GM23338 (cell line): ENCODE data around the gene WIPI1. TPM values are rescaled to one million over a fixed set of nuclear protein-coding genes. Genes with fewer than 3 reads are reported as not detected.

Experiments used
- CREB1 ChIP-seq: fragments of 250-450 bp; sonication (Bioruptor Pico); IDR thresholded peaks from 2 replicates; pipeline ENCODE4 v1.5.0; 2020; ENCODE audit warnings: low read depth, mild to moderate bottlenecking, moderate library complexity
- EZH2 ChIP-seq: fragments of 200-600 bp; sonication (generic); IDR thresholded peaks from one replicate; pipeline ENCODE4 v1.8.0; 2017; ENCODE audit warnings: antibody characterized with exemption, mild to moderate bottlenecking, low read depth; ENCODE audit not compliant: unreplicated experiment
- EZH2phosphoT487 ChIP-seq: fragments of 200-600 bp; sonication (generic); IDR thresholded peaks from one replicate; pipeline ENCODE4 v1.8.1; 2018; ENCODE audit warnings: antibody characterized with exemption; ENCODE audit not compliant: unreplicated experiment
- JUNB ChIP-seq: IDR thresholded peaks from one replicate; pipeline ENCODE4 v1.6.1; 2016; ENCODE audit warnings: antibody characterized with exemption; ENCODE audit not compliant: unreplicated experiment
- NANOG ChIP-seq: IDR thresholded peaks from 2 replicates; pipeline ENCODE4 v1.6.1; 2016; ENCODE audit warnings: antibody characterized with exemption, borderline replicate concordance
- STAT1 ChIP-seq: IDR thresholded peaks from one replicate; pipeline ENCODE4 v1.6.1; 2016; ENCODE audit warnings: antibody characterized with exemption; ENCODE audit not compliant: unreplicated experiment
- ZNF331 ChIP-seq: fragments of 250-450 bp; sonication (Bioruptor Pico); IDR thresholded peaks from 2 replicates; pipeline ENCODE4 v1.5.0; 2020; ENCODE audit warnings: low read depth, mild to moderate bottlenecking, moderate library complexity
- polyA plus RNA-seq: library from polyadenylated mRNA; unstranded; fragments of >200 nt; fragmentation: Nextera tagmentation; extraction: Ambion mirVana; gene quantifications from 2 replicates; pipeline ENCODE4 v1.2.1, GENCODE V29; 2016
- total RNA-seq: library from RNA; depleted of rRNA; stranded (reverse); fragments of >200 nt; shearing (Covaris generic); gene quantifications from 2 replicates; pipeline ENCODE4 v1.2.3, GENCODE V29; 2014
- TF ChIP-seq, protein P1 (sequence below): fragments of 250-450 bp; sonication (Bioruptor Pico); IDR thresholded peaks from 2 replicates; pipeline ENCODE4 v1.5.0; 2020; ENCODE audit warnings: mild to moderate bottlenecking, moderate library complexity
- TF ChIP-seq, protein P2 (sequence below): IDR thresholded peaks from one replicate; pipeline ENCODE4 v1.6.1; 2018; ENCODE audit warnings: antibody characterized with exemption; ENCODE audit not compliant: unreplicated experiment
- TF ChIP-seq, protein P3 (sequence below): IDR thresholded peaks from 2 replicates; pipeline ENCODE4 v1.6.1; 2016; ENCODE audit warnings: antibody characterized with exemption
- TF ChIP-seq, protein P4 (sequence below), 2 experiments: fragments of 200-600 bp in 1 of 2; sonication (generic) in 1 of 2; conservative IDR thresholded peaks; 2 replicates each; pipeline versions ENCODE4 v1.5.1 to v1.6.1; 2016 to 2017; ENCODE audit warnings: antibody characterized with exemption in 2 of 2, low read depth in 2 of 2, mild to moderate bottlenecking in 2 of 2, moderate library complexity in 1 of 2

Gene WIPI1
- total and polyA plus RNA-seq, 2 experiments from 2014 or later: 24.1 to 29.3 TPM

DNA sequence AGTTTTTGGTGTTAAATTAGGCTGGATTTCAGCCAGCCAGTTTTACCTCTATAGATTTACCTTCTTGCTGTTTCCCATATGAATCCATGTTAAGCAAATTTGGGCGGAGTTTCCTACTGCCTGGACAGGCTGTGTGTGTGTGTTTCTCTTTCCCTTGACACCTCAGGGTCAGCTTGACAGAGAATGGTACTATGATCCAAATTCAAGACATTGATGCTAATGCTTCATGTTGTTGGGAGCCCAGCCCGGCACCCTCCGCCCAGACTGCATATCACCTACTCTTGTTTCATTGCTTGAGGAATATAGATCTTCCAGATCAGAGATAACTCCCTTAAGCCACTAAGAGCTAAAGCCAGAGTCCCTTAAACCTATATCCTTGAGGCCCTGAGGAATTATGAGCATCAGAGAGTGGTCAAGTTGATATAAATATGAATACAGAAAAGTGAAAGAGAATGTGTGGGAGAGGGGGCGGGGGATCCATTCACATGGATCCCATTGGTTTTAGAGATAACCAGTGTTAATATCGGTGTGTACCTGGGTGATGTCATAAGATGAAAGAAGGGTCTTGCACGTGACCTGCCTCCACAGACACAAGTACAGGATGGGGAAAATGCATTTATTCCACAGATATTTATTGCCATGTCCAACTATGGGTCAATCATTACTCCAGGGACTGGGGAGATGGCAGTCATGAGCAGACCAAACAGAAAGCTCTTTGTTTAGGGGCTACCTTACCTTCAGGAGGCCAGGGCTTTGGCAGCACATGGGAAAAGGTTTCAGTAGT is 69.7 kb downstream of the WIPI1 start (continued):
- TF ChIP-seq, protein P1, sequence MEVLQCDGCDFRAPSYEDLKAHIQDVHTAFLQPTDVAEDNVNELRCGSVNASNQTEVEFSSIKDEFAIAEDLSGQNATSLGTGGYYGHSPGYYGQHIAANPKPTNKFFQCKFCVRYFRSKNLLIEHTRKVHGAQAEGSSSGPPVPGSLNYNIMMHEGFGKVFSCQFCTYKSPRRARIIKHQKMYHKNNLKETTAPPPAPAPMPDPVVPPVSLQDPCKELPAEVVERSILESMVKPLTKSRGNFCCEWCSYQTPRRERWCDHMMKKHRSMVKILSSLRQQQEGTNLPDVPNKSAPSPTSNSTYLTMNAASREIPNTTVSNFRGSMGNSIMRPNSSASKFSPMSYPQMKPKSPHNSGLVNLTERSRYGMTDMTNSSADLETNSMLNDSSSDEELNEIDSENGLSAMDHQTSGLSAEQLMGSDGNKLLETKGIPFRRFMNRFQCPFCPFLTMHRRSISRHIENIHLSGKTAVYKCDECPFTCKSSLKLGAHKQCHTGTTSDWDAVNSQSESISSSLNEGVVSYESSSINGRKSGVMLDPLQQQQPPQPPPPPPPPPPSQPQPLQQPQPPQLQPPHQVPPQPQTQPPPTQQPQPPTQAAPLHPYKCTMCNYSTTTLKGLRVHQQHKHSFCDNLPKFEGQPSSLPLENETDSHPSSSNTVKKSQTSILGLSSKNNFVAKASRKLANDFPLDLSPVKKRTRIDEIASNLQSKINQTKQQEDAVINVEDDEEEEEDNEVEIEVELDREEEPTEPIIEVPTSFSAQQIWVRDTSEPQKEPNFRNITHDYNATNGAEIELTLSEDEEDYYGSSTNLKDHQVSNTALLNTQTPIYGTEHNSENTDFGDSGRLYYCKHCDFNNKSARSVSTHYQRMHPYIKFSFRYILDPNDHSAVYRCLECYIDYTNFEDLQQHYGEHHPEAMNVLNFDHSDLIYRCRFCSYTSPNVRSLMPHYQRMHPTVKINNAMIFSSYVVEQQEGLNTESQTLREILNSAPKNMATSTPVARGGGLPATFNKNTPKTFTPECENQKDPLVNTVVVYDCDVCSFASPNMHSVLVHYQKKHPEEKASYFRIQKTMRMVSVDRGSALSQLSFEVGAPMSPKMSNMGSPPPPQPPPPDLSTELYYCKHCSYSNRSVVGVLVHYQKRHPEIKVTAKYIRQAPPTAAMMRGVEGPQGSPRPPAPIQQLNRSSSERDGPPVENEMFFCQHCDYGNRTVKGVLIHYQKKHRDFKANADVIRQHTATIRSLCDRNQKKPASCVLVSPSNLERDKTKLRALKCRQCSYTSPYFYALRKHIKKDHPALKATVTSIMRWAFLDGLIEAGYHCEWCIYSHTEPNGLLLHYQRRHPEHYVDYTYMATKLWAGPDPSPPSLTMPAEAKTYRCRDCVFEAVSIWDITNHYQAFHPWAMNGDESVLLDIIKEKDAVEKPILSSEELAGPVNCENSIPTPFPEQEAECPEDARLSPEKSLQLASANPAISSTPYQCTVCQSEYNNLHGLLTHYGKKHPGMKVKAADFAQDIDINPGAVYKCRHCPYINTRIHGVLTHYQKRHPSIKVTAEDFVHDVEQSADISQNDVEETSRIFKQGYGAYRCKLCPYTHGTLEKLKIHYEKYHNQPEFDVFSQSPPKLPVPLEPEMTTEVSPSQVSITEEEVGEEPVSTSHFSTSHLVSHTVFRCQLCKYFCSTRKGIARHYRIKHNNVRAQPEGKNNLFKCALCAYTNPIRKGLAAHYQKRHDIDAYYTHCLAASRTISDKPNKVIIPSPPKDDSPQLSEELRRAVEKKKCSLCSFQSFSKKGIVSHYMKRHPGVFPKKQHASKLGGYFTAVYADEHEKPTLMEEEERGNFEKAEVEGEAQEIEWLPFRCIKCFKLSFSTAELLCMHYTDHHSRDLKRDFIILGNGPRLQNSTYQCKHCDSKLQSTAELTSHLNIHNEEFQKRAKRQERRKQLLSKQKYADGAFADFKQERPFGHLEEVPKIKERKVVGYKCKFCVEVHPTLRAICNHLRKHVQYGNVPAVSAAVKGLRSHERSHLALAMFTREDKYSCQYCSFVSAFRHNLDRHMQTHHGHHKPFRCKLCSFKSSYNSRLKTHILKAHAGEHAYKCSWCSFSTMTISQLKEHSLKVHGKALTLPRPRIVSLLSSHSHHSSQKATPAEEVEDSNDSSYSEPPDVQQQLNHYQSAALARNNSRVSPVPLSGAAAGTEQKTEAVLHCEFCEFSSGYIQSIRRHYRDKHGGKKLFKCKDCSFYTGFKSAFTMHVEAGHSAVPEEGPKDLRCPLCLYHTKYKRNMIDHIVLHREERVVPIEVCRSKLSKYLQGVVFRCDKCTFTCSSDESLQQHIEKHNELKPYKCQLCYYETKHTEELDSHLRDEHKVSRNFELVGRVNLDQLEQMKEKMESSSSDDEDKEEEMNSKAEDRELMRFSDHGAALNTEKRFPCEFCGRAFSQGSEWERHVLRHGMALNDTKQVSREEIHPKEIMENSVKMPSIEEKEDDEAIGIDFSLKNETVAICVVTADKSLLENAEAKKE (CRISPR knock-in tag): no peak
- TF ChIP-seq EZH2phosphoT487 (no peak), STAT1 (no peak), JUNB (no peak), EZH2 (no peak), CREB1 (CRISPR knock-in tag) (no peak), ZNF331 (no peak), NANOG (no peak)
- TF ChIP-seq, protein P2, sequence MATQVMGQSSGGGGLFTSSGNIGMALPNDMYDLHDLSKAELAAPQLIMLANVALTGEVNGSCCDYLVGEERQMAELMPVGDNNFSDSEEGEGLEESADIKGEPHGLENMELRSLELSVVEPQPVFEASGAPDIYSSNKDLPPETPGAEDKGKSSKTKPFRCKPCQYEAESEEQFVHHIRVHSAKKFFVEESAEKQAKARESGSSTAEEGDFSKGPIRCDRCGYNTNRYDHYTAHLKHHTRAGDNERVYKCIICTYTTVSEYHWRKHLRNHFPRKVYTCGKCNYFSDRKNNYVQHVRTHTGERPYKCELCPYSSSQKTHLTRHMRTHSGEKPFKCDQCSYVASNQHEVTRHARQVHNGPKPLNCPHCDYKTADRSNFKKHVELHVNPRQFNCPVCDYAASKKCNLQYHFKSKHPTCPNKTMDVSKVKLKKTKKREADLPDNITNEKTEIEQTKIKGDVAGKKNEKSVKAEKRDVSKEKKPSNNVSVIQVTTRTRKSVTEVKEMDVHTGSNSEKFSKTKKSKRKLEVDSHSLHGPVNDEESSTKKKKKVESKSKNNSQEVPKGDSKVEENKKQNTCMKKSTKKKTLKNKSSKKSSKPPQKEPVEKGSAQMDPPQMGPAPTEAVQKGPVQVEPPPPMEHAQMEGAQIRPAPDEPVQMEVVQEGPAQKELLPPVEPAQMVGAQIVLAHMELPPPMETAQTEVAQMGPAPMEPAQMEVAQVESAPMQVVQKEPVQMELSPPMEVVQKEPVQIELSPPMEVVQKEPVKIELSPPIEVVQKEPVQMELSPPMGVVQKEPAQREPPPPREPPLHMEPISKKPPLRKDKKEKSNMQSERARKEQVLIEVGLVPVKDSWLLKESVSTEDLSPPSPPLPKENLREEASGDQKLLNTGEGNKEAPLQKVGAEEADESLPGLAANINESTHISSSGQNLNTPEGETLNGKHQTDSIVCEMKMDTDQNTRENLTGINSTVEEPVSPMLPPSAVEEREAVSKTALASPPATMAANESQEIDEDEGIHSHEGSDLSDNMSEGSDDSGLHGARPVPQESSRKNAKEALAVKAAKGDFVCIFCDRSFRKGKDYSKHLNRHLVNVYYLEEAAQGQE: no peak
- TF ChIP-seq, protein P3, sequence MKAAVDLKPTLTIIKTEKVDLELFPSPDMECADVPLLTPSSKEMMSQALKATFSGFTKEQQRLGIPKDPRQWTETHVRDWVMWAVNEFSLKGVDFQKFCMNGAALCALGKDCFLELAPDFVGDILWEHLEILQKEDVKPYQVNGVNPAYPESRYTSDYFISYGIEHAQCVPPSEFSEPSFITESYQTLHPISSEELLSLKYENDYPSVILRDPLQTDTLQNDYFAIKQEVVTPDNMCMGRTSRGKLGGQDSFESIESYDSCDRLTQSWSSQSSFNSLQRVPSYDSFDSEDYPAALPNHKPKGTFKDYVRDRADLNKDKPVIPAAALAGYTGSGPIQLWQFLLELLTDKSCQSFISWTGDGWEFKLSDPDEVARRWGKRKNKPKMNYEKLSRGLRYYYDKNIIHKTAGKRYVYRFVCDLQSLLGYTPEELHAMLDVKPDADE: no peak
- TF ChIP-seq, protein P4, sequence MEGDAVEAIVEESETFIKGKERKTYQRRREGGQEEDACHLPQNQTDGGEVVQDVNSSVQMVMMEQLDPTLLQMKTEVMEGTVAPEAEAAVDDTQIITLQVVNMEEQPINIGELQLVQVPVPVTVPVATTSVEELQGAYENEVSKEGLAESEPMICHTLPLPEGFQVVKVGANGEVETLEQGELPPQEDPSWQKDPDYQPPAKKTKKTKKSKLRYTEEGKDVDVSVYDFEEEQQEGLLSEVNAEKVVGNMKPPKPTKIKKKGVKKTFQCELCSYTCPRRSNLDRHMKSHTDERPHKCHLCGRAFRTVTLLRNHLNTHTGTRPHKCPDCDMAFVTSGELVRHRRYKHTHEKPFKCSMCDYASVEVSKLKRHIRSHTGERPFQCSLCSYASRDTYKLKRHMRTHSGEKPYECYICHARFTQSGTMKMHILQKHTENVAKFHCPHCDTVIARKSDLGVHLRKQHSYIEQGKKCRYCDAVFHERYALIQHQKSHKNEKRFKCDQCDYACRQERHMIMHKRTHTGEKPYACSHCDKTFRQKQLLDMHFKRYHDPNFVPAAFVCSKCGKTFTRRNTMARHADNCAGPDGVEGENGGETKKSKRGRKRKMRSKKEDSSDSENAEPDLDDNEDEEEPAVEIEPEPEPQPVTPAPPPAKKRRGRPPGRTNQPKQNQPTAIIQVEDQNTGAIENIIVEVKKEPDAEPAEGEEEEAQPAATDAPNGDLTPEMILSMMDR (conservative IDR thresholded peaks at IDR 0.05; ENCODE audit: low read depth in 2 of 2): no peak
